B cell (primary cell): ENCODE measurements around the gene CPN1.

Experiments used
- CTCF ChIP-seq: fragments of 200-600 bp; IDR thresholded peaks from one replicate; pipeline ENCODE4 v1.8.0; 2022; ENCODE audit warnings: antibody characterized with exemption, mild to moderate bottlenecking
- EZH2 ChIP-seq: IDR thresholded peaks from 2 replicates; pipeline ENCODE4 v1.6.1; 2012; ENCODE audit warnings: borderline replicate concordance, low read depth, mild to moderate bottlenecking, moderate library complexity, low read length; ENCODE audit not compliant: insufficient read depth, poor library complexity, severe bottlenecking

GRCh38 chr10:100021322-100021721 is 60.3 kb downstream of the CPN1 start:
- TF ChIP-seq CTCF, result no peak
- no peak for TF ChIP-seq EZH2
